Fibroblast of lung (primary cell): Measurements from ENCODE around the gene NDST3.

ENCODE experiments used
- CTCF ChIP-seq, 2 donors: IDR thresholded peaks in 1 of 2; conservative IDR thresholded peaks in 1 of 2; 1 replicate in 1 of 2; 2 replicates in 1 of 2; pipeline ENCODE4 v1.5.1; 2011 to 2012; ENCODE audit warnings: low read length in 2 of 2, control low read depth in 1 of 2, inconsistent platforms in 1 of 2, low read depth in 1 of 2, mild to moderate bottlenecking in 1 of 2
- EZH2 ChIP-seq: IDR thresholded peaks from 2 replicates; pipeline ENCODE4 v1.5.1; 2012; ENCODE audit warnings: low read length, control low read depth, mild to moderate bottlenecking; ENCODE audit errors: missing control alignments

- no peak for TF ChIP-seq CTCF (conservative IDR thresholded peaks at IDR 0.05 in 1 of 2, IDR thresholded peaks at IDR 0.05 in 1 of 2; ENCODE audit: low read depth in 1 of 2, low read length in 2 of 2)
- TF ChIP-seq EZH2: no peak
Observed at GRCh38 chr4:118112117-118113046, 78.1 kb downstream of the NDST3 start.
